DMS153 treated with DMSO at 0.1 percent for 48 hours (cell line): ENCODE measurements around the gene HVCN1.
A peak's percentile ranks its signal among the peaks of the same experiment; 100 is the strongest.
"Not testable (repeated sequence)": the region's sequence is repeated elsewhere in the genome, so short reads cannot be mapped to it uniquely, and the experiment has no call there.

Source experiments
- DNase-seq: peaks from one replicate; lab custom pipeline; 2025; ENCODE audit not compliant: unreplicated experiment; lab: John Stamatoyannopoulos, UW

The HVCN1 gene

DNA sequence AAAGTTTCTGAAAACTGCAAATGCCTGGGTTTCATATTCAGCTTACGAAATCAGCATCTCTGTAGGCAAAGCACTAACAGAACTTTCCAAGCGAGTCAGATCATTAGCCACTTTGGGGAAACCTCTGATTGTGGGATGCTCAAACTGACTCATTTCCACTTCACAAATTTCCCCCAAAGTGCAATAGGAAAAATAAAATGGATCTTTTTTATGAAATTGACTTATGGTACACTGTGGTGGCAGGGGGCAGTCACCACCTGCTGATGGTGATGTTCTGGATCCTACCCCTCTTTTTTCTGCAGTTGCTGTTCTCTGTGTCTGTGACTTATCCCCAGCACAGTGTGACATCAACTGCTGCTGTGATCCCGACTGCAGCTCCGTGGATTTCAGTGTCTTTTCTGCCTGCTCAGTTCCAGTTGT is 69.4 kb downstream of the HVCN1 start:
- no peak for DNase-seq

DNA sequence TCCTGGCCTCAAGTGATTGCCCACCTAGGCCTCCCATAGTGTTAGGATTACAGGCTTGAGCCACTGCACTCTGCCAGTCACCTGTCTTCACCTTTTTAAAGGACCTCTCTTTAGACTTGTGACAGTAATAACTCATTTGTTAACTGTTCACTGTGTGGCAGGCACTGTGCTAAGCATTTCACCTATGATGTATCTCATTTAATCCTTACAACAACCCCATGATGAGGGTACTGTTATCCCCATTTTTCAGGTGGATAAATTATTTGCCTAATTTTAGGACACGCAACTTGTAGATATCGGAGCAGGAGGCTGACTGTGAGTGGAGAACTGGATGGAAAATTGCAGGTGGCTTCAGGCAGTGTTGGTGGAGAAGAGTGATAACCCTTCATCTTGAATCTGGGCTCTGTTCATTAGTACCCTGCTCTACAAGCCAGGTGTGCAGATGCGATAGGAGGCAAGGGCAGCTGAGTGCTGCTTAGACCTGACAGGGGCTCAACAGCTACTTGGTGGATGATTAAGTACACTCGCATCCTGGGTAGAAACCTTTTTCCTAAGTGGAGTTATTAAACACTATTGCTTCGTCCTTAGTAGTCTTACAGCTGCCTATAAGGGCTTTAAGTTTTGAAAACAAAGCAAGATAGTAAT is 72.3 kb downstream of the HVCN1 start:
- DNase-seq, result no peak

GRCh38 chr12:110615171-110615570 is 73.7 kb downstream of the HVCN1 start:
- DNase-seq, result no peak

DNA sequence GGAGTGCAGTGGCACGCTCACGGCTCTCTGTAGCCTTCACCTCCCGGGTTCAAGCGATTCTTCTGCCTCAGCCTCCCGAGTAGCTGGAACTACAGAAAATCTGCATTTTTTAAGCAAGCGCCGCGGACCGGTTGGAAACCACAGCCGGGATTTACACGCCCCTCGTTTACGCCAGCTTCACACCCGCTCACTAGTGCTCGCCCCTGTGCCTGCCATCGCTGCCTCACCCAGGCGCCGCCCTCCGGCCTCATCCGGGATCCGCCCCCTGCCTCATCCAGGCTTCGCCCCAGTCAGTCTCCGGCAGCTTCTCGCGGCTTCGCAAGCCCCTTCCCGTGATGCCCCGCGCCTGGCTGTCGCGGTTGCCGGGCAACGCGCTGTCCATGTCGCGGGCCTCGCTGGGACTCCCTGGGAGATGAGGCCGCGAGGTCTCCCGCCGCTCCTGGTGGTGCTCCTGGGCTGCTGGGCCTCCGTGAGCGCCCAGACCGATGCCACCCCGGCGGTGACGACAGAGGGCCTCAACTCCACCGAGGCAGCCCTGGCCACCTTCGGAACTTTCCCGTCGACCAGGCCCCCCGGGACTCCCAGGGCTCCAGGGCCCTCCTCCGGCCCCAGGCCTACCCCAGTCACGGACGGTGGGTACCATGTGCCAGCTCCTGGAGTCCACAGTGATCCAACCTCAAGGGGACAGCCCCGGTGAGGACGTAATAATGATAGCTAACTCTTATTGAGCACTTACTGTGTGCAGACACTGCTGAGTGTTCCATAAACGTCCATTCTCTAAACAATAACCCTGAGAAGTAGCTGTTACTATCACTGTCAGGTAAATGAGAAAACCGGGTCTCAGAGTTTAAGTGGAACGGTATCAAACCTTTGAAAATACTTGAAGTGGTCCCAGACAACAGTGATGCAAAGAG is 74.9 kb downstream of the HVCN1 start, which contains the start of gene TCTN1:
Gene TCTN1 (plus strand): TSS at position 359 of the 914 bp plus-strand sequence. CDS start 54 bp downstream, at position 413.
- peak; percentile 88 for DNase-seq

DNA sequence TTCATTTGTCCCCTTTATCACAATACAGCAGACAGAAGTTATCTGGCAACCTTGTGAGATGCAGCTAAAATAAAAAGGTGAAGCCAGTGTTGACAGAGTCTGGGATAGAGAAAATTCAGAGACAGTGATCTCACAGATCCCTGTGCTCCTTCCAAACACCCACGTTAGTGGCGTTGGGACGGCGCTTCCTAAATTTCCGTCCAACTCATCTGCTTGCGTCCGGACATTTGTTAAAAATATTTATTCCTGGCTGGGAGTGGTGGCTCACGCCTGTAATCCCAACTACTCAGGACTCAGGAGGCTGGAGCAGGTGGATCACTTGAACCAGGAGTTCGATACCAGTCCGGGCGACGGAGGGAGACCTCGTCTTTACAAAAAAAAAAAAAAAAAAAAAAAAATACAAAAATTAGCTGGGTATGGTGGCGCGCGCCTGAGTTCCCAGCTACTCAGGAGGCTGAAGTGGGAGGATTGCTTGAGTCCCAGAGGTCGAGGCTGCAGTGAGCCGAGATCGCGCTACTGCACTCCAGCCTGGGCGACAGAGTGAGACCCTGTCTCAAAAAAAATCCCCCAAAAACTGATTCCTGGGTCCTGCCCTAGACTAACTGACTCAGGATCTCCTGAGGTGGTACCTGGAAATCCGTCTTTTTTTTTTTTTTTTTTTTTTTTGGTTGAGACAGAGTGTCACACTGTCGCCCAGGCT is 75.7 kb downstream of the HVCN1 start:
- no peak for DNase-seq

DNA sequence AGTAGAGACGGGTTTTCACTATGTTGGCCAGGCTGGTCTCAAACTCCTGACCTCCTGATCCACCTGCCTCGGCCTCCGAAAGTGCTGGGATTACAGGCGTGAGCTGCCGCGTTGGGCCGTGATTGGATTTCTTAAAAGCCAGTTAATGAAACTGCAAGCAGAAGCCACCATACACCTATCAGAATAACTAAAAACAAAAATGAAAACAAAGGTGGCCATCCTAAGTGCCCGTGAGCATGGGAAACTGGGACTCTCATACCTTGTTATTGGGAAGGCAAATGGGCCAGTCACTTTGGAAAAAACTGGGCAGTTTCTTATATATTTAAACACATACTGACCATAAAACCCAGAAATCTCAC is 82.7 kb downstream of the HVCN1 start:
- DNase-seq, result no peak

- not testable (repeated sequence) for DNase-seq
Measured at GRCh38 chr12:110602085-110602814, 86.7 kb downstream of the HVCN1 start.

DNA sequence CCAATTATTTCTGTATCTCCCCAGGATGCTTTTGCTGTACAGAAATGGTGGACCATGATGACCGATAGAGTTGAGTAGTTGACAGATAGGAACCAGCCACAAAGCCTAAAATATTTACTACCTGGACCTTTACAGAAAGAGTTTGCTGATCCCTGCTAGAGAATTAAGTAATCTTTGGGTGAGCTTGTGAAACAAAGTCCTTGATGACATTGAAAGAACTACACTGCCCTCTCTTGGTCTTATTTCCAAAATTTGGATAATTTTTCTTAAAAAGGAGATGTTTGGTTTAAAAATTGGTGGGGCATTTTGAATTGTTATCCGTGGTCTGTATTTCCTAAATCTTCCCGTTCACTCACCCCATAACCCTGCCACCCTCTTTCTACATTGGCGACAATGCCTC is 88.7 kb downstream of the HVCN1 start:
- no peak for DNase-seq

- no peak for DNase-seq
Measured at GRCh38 chr12:110599334-110599733, 89.6 kb downstream of the HVCN1 start.
